Stimulated activated CD4-positive, alpha-beta T cell treated with anti-CD3 and anti-CD28 coated beads, Interleukin-1b, Interleukin-23, amount 100 ng/mL, for 48 hours (primary cell): ENCODE results near the gene SRP9.

Source experiments
- DNase-seq: peaks from one replicate; pipeline ENCODE4 v3.0.0-alpha.2; 2020

Gene SRP9, protein sequence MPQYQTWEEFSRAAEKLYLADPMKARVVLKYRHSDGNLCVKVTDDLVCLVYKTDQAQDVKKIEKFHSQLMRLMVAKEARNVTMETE

DNA sequence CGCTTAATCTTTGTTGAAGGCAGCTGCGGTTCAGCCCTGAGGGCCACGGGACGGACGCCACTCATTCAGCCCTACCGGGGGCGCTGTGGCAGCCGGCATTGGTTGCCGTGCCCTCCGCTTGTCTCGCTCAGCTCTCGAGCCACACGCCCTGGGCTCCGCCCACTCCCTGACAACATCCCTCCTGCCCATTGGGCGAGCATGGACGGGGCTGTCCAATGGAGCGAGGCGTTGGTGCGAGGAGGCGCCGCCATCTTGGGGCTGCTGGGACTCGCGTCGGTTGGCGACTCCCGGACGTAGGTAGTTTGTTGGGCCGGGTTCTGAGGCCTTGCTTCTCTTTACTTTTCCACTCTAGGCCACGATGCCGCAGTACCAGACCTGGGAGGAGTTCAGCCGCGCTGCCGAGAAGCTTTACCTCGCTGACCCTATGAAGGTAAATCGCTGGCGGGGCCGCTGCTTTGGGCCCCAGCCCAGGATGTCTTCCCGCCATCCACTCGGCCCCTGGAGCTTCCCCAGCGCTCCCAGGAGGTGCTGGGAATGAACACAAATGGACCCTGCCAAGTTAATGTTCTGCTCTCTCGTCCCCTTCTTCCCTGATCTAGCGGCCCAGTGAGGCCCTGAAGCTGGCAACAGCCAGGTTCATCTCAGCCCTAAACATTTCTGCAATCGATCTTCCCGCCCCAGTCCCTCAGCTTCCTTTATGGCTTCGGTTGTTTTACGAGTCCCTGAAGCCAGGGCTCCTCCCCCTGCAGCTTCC lies at the start of gene SRP9:
TSS of gene SRP9 (plus strand) at position 244 of the 754 bp plus-strand sequence. CDS start at position 359, 115 bp downstream.
- peak; percentile 99 for DNase-seq

DNA sequence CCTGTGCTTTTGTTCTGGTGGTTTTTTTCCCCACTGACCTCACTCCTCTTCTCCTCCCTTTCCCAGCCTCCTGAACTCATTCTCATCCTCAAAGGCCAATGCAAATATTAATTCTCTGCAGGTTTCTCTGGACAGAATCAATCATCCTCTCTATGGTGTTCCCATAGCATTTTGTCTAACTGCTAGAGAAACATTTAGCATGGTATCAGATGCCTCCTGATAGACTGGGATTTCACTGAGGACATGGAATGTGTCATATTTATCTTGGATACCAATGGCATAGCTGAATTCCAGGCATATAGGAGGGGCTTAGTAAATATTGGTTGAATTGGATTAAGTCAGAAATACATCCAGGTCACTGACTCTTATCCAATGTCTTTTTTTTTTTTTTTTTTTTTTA lies 46.1 kb upstream of the SRP9 start:
- DNase-seq: no peak

DNA sequence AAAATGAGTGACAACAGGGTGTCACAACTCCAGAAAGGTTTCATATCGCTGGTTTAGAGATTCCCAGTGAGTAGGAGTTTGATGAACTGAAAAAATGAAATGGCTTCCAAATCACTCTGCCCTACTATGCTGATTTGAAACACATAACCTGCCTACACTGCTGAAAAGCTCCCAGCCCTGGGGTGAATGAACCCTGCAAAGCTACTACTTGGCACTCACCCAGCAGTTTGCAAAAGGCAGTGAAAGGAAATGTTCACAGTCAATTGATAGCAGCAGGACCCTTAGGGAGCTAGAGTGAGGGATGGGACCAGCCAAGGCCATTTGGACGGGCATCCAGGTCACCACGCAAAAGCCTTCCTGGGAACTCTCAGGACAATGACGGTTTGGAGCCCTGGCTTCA lies 44.4 kb upstream of the SRP9 start:
- no peak for DNase-seq

DNA sequence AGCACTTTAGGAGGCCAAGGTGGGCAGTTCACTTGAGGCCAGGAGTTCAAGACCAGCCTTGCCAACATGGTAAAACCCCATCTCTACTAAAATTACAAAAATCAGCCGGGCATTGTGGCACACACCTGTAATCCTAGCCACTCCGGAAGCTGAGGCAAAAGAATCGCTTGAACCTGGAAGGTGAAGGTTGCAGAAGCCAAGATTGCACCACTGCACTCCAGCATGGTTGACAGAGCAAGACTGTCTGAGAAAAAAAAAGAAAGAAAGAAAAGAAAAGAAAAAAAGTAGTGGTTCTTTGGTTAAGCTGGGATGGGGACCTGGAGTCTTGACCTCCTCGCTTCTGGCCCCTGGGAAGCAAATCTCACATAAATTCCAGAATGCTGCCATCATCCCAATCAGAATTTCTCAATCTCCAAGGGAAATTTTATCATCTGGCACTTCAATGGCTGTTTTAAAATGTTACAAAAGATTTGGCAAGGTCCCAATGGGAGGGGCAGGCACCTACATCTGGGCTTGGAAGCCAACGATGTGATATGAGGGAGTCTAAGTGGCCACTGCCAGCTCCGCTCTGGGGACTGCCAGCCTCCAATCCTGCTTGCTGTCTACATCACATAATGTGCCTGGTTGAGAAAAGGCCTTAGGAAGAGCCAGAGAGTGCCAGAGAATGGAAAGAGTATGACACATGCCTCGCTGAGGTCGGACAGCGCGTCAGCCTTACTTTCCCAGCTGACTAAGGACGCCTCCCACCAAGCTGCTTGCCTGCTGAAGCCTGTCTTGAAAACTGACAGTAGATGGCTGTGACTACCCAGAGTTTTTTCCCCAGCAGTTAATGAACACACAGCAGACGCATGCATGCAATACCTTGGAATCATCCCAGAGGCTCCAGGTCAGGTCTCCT lies 42.1 kb upstream of the SRP9 start:
- DNase-seq: no peak

DNA sequence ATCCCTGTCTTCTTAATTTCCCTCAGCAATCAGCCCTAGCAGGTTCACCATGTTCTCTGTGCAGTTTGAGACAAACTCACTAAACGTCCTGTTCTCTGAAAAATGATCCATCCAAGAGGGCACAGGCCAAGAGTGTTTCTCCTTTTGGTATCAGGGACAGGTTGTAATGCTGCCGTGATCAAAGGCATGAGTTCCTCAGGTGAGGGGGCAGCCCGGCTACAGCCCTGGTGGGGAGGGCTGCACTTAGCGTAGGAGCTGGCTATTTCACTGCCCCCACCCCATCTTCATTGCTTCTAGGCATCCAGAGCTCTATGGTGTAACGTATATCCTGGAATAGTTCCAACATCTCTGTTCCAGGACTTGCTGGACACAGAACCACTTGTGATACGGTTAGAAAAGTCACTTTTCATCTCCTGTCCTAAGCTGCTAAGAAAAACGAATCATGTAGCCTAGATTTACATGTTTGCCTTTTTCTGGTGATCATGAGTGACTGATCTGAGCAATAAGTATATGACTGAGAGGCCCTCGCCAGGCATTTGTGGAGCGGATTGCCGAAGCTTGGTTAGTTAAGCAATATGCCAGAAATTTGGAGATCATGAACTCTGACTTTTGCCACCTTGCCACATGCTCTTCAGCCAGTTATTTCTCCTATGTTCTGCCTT lies 41.1 kb upstream of the SRP9 start:
- DNase-seq: no peak

DNA sequence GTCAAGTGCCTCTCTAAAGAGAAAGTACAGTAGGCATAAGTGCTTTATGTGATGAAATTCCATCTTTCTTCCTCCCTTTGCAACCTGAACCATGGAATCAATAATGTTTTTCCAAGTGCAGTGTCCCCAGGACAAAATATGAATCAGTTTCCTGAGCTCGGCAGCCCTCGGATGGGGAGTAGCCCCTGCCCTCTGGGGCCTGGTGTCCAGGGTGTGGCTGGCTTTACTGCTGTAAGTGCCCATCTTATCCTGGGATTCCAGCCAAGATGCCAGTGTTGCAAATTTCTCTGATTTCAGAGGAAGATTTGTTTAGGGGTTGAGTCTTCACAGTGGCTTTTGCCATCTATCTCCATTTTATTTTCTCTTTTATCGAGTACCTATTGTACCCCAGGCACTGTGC lies 40.5 kb upstream of the SRP9 start:
- DNase-seq: no peak

DNA sequence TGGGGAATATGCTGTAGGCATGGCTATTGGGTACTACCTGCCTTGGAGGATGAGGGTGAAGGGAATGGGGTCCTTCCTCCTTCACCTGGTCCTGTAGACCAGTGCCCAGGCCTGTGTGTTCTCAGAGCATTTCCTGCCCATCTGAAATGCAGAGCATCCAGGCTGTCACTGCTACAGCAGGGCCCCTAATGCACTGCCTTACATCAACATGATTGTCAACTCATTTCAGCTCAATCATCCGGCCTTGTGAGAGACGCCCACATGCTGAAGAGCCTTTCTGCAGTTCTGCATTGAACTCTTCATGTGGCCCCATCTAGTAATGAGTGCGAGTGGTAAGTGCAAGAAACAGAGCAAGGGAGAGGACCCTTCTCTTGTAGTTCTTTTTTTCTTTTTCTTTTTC lies 39.8 kb upstream of the SRP9 start:
- DNase-seq: no peak

DNA sequence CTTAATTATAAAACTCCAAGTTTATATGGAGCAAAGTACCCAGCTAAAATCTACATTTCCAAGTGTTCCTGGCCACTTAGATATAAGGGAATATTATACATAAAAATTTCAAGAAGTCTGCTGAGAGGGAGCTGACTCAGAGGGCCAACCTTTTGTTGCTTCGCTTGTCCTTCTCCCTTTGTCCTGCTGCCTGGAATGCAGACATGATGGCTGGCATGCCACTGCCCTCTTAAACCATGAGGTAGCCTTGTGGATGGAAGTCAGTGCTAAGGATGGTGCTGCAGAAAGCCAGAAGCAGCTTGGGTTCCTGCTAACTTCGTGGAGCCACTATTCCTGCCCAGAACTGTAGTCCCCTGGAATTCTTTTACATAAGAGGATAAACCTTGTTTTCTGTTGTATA lies 38.9 kb upstream of the SRP9 start:
- DNase-seq: no peak

DNA sequence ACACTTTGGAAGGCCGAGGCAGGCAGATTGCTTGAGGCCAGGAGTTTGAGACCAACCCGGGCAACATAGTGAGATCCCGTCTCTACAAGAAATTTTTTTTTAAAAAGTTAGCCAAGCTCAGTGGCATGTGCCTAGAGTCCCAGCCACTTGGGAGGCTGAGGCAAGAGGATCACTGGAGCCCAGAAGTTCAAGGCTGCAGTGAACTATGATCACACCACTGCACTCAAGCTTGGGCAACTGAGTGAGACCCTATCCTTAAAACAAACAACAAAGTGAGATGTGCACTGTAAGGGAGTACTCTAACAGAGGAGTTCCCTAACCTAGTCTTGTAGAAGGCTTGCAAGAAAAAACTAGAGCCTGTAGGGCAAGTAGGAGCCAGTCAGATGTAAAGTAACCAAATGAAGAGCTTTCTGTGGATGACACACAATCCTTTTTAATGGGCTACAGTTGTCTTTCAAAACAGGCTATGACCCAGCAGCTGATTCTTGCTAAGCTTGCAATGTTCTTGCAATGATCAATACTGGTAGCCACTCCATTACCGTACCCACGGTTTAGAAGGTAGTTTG lies 38.0 kb upstream of the SRP9 start:
- DNase-seq: no peak

DNA sequence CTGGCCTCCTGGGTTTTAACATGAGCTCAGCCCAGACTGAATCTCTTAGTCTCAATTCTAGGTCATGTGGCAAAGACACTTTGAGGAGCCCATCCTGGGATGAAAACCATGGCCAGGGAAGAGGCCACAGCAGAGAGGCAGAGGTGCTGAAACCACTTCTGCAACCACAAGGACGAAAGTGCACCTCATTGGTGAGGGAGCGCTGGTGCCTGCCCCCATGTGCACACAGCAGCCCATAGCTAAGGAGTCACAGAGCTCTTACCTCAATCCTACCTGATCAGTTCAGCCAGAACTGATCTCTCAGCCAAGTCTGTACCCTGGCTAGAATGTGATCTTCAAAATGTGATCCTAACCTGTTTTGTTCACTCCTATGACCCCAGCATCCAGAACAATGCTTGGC lies 32.9 kb upstream of the SRP9 start:
- no peak for DNase-seq

DNA sequence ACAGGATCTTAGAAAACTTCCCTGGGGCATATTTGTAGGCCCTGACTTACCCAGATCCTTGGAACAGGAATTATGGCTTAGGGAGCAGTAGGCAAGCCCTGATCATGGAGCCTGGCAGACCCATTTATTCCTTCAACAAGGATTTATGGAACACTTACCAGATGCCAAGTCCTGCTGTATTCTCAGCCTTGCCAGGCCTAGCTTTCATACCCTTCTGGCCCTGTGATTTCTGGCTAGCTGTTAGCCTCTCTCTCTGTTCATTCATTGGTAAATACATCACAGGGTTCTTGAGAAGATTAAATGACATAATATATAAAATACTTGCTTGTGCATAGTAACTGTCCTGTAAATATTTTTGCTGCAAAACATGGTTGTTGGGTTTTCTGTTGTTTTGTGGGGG lies 32.4 kb upstream of the SRP9 start:
- no peak for DNase-seq

DNA sequence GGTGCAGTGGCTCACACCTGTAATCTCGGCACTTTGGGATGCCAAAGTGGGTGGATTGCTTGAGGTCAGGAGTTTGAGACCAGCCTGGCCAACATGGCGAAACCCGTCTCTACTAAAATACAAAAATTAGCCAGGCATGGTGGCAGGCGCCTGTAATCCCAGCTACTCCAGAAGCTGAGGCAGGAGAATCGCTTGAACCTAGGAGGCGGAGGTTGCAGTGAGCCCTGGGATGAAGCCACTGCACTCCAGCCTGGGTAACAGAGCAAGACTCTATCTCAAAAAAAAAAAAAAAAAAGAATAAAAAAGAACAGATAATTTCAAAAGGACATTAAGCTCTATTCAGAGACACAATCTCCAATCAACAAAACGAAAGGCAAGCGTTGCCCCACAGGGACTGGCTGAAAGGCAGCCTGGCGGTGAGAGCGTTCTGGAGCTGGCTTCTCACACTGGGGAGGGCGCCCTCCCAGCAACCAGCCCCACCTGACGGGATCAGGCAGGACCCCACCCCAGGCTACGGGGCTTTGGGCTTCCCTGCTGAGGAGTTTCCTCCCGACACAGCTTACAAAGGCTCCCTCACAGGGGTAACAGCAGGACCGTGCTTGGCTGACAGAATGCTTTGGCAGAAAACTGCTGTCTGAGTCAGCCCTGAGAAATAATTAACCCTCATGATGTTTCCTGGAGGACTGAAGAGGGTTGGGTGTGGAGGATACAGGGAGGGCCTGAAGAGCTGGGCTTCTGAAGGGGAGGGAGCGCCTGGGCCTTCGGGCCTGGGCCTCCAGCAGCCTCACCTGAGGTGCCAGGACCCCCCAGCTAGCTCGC lies 31.1 kb upstream of the SRP9 start:
- no peak for DNase-seq

DNA sequence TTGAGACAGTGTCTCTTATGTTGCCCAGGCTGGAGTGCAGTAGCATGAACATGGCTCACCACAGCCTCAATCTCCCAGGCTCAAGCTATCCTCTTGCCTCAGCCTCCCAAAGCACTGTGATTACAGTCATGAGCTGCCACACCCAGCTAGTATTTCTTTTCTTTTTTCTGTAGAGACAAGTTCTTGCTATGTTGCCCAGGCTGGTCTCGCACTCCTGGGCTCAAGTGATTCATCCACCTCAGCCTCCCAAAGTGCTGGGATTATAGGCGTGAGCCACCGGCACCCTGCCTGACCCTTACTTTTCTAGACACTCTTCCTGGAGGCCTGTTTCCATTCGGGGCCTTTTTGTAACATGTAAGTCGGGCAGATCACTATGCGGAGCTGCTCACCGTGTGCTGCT lies 30.1 kb upstream of the SRP9 start:
- DNase-seq: no peak

DNA sequence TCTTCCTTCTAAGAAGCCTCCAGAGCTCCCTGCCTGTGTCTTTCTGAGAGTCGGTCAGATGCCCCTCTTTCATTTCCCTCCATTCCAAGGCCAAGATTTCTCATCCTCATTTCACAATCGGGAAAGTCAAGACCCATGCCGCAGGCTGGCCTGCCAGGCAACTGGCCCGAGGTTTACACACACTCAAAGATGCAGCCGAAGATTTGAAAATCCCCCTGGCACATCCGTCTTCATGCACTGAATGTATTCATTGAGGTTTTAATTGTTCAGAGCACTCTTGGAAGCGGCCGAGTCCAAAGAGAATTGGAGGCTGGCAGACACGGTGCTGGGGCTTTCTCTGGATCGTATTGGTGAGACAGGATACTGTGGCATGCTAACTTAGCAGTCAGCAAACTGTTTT lies 29.1 kb upstream of the SRP9 start:
- DNase-seq: no peak

DNA sequence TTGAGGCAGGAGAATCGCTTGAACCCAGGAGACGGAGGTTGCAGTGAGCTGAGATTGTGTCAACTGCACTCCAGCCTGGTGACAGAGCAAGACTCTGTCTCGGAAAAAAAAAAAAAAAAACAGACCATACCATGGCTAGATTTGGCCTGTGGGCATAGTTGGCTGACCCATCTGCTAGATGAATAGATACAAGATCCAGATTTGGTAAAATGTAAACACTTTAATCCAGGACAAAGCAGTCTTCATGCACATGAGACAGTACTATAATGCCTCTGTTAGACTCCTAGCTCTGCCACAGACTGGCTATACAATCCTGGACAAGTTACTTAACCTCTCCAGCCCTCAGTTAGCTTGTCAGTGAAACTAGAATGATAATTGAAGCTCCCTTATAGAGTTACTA lies 27.9 kb upstream of the SRP9 start:
- no peak for DNase-seq

DNA sequence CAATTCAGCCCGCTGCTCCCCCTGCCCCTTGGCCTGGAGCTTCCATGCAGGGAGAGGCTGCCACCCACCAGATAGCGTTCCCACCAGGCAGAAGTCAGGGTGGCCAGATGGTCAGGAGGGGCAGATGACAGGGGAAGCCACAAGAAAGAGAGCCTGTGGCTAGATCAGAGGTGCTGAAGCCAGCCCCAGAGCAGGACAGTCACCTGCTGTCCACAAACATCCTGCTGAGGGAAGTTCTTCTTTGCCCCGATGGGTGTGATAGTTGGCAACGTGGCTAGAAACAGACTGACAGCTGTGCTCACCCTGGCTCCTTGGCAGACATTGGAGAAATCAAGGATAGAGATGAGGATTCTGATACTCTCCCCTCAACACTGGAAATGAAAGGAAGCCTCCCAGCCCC lies 27.2 kb upstream of the SRP9 start:
- DNase-seq: no peak

DNA sequence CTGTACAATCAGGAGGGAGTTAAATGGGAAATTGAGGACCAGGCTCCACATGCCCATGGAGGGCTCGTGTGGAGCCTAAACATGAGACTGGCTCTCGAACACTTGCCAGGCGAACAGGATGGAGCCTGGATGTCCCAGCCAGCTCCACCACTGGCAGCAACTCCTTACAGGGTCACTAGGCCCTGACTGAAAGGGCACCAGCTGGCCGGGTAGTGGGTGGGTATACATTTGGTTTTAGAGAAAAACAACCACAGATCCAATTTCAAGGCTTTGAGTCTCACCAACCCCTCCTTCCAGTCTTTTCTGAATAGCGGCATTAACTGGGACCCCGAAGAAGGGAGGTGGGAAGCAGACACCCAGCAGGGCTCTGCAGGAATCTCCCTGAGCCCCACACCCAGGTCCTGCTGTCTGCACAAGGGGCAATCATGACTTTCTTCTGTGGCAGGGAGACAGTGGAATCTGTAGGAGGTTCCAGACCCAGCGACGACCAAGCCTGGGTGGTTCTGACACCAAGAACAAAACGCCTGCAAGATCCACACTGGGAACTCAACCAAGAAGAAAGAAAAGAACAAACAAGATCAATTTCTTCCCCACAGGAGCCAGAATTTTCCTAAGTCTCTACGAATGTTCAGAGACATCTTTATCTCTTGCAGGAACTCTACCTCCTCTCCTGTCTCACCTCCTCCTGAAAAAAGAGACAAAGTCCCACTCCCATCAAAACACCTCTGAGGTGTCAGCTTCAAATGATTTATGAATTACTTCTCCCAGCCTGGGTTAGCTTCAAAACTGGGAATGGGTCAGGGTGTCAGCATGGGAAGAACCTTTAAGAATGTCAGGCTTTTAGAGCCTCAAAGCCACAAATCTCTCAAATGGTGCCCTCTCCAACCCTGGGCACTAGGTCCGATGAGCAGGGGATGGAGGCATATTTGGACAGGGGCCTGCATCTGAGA lies 26.5 kb upstream of the SRP9 start:
- no peak for DNase-seq

DNA sequence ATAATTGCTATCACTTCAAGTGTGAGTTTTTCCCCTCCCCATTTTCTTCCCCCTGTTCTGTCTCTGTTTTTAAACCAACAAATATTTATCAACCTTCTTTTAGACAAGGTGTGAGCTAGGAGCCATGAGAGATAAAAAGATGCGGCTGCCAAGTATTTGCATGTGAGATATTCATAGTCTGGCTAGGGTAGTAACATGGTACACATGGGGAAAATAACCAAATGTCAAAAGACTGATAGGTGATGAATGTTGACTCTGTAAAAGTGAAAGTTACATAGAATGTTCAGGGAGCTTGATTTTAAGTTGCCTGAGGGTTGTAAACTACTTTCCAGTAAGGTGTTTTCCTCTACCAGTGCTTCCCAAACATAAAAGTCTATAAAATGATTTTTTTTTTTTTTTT lies 25.4 kb upstream of the SRP9 start:
- DNase-seq: no peak

DNA sequence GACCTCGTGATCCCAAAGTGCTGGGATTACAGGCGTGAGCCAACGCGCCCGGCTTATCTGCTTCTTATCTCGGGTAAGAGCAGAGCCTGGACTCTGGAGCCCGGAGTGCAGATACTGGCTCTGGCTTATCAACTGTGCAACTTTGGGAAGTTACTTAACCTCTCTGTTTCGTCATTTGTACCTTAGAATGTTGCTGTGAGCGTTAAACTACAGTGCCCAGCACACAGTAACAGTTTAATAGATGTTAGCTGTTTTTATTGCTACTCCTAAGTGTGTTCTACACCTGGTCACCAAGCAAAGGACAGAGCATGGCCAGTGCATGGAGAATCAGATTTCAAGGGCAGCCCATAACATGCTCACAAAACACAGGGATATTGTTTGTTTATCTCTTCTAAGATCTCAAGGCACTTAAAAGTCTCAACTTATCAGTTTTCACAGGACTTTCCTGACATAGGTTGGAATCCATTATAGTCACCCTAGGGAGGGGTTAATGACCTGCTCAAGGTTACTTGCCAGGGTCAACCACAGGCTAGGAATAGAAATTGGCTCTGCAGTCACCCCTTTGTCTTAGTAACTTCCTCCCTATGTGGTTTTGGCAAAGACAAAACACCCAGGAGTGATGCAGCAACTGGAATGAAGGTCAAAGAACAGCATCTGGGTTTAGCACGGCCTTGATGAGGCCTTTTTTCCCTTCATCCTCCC lies 22.5 kb upstream of the SRP9 start:
- no peak for DNase-seq

DNA sequence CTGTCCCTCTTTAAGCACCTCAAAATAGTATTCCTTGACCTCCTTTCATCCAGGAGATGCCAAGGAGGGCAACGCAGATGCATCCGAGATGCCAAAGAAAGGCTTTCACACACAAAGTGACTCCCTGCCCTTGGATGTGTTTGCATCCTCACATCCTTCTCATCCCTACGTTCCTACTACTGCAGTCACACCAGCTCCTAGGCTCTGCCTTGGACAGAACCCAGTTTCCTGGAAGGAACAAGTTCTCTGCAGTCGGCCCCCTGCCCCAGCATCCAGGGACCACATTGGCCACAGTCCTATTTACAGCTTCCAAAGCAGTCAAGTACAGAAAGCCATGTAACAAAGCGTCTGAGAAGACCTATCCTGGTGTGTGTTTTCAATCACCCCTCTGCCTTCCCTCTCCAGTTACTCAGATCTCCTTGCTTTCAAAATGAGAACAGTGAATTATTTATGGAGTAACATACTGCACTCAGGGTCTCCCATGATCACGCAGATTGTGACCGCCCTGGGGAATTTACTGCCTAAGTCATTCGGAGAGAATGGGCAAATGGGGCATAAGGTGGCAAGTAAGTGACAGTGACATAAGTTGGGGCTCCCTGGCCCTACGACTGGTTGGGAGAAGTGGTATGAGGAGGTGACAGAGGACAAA lies 21.8 kb upstream of the SRP9 start:
- DNase-seq: no peak
